Right cardiac atrium (tissue), 5 donors: ENCODE results near the gene ZKSCAN1. TPM values are rescaled to one million over a fixed set of nuclear protein-coding genes. Genes with fewer than 3 reads are reported as not detected.
A peak's percentile ranks its signal among the peaks of the same experiment; 100 is the strongest.

Source experiments
- ATAC-seq, 2 donors: fragments of 200-7000 bp; cut with Tn5 transposase; one replicate each; pipeline versions ENCODE4 v1.8.0 to v1.9.1; 2020; ENCODE audit warnings: moderate library complexity in 2 of 2, mild to moderate bottlenecking in 1 of 2
- DNase-seq, 3 donors: peaks; one replicate each; pipeline ENCODE4 v3.0.0-alpha.2; 2020
- H3K27ac ChIP-seq: one replicate; pipeline ENCODE4 v1.5.1; 2013; ENCODE audit warnings: mild to moderate bottlenecking, low read length, control low read depth, moderate library complexity
- H3K27me3 ChIP-seq: one replicate; pipeline ENCODE4 v1.6.1; 2013; ENCODE audit not compliant: control insufficient read depth, insufficient read depth
- H3K4me1 ChIP-seq: one replicate; pipeline ENCODE4 v1.6.1; 2013; ENCODE audit warnings: low read length; ENCODE audit not compliant: control insufficient read depth, insufficient read depth
- H3K4me3 ChIP-seq: one replicate; pipeline ENCODE4 v1.5.1; 2013; ENCODE audit warnings: low read length, control low read depth
- H3K9me3 ChIP-seq: one replicate; pipeline ENCODE4 v1.6.1; 2013; ENCODE audit warnings: low read length; ENCODE audit not compliant: control insufficient read depth
- WGBS: extraction: QIAGEN DNeasy Blood & Tissue Kit; methylation state at CpG from one replicate; pipeline ENCODE4 v1.1.7; 2013; 5-methylcytosine and 5-hydroxymethylcytosine counted together
- intact Hi-C, 4 donors: fragments of 100-400 bp; cut with DNase I; formaldehyde crosslinking; loops; one replicate each; pipeline versions ENCODE4 v1.11.0 to v1.14.0; 2022 to 2023
- polyA plus RNA-seq: library from polyadenylated mRNA; stranded (reverse); fragments of 200-250 nt; gene quantifications from one replicate; pipeline ENCODE4 v1.2.3, GENCODE V29; 2013
- total RNA-seq, 4 donors: library from RNA; stranded (reverse); fragmentation: NEBNext Ultra II Directional; extraction: Animal tissue kit (Norgen Biotek cat#: 25700); gene quantifications; one replicate each; pipeline ENCODE4 v1.2.1, GENCODE V29; 2021
- donor health status: healthy with polysubstance abuse.
- donor health status: DM: no; HTN: yes; CAD: no.
- donor health status: DM: no; HTN: no; CAD: no.
- donor health status: DM: no; HTN: yes; CAD: no; lungs with severe emphysema.
- donor health status: DM: yes; HTN: yes; CAD: no.

The ZKSCAN1 gene
- total and polyA plus RNA-seq, 5 donors: 9.8 to 52.7 (median 48.5) TPM

DNA sequence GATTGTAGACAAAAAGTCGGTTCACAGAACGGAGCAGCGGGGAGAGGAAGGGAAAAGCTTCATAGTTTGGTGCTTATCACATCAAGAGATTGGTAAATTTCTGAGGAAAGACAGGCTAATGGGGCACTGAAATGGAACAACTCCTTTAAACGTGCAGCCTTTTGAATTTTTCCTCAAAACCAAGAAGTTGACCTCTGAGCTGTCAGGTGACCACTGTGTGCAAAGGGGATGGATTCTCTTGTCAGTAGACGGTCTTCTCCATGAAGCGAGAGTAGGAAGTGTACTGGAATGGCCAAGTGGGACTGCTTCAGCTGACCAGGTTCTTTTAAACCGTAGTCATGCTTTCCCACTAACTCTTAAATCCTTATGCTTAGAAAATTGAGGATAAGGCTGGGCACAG, 22.9 kb downstream of the ZKSCAN1 start:
- Histone ChIP-seq H3K4me1 (no peaks in the 10 kb centered on the region), H3K27ac (no peak overlapping the region), H3K27me3 (no peaks in the 10 kb centered on the region), H3K9me3 (no peaks in the 10 kb centered on the region), H3K4me3 (no peak overlapping the region)
- intact Hi-C loops: no loop called here
- 93% methylated on average over 7 of the region's 7 CpGs for whole genome bisulfite sequencing
- ATAC-seq (no peak), DNase-seq (no peak)

GRCh38 chr7:100040575-100040974, 25.2 kb downstream of the ZKSCAN1 start:
- DNase-seq (no peak), ATAC-seq (no peak)
- Histone ChIP-seq H3K27ac (no peak overlapping the region), H3K9me3 (no peaks in the 10 kb centered on the region), H3K27me3 (no peaks in the 10 kb centered on the region), H3K4me3 (no peak overlapping the region), H3K4me1 (no peaks in the 10 kb centered on the region)
- intact Hi-C loops: no loop called here
- WGBS: 68% methylated on average over 7 of the region's 7 CpGs

DNA sequence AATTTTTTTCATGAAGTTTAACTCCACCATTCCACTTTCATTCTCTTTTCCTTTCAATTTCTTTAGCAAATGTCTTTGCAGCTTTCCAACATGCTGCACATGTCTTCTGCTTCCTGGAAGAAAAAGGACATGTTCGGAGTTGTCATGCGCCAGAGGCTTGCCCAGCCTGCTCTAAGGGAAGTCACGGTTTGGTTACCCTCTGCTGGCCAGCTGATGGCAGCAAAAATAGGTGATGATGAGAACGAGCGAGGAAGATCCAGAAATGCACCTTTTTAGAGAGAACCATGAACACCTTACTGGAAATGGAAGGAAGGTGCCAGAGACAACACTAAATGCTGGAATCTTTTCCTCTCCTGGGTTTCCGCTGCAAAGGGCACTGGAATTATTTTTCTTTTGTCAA, 29.3 kb downstream of the ZKSCAN1 start:
- Histone ChIP-seq H3K9me3 (no peaks in the 10 kb centered on the region), H3K27me3 (no peaks in the 10 kb centered on the region), H3K27ac (no peak overlapping the region), H3K4me1 (no peaks in the 10 kb centered on the region), H3K4me3 (no peak overlapping the region)
- DNase-seq (no peak), ATAC-seq (no peak)
- 64% methylated on average over 6 of the region's 6 CpGs for WGBS
- intact Hi-C loops: no loop called here

GRCh38 chr7:100048680-100049079, 33.3 kb downstream of the ZKSCAN1 start:
- 96% methylated on average over 4 of the region's 4 CpGs for WGBS
- Histone ChIP-seq H3K4me1 (no peaks in the 10 kb centered on the region), H3K4me3 (no peak overlapping the region), H3K27ac (no peak overlapping the region), H3K27me3 (no peaks in the 10 kb centered on the region), H3K9me3 (no peaks in the 10 kb centered on the region)
- no peak for DNase-seq
- no peak for ATAC-seq
- intact Hi-C loops: no loop called here

- Histone ChIP-seq H3K27ac (peak within 1 kb of the TSS; percentile 91), H3K27me3 (no peaks in the 10 kb centered on the region), H3K4me1 (no peaks in the 10 kb centered on the region), H3K9me3 (no peaks in the 10 kb centered on the region), H3K4me3 (peak within 1 kb of the TSS; percentile 82)
- 1% methylated on average over 47 of the region's 47 CpGs for WGBS
- DNase-seq (peak; percentile 89 to 96 (median 96)), ATAC-seq (peak; percentile 98 to 99)
- intact Hi-C loops: no loop called here
These were observed 34.3 kb downstream of the ZKSCAN1 start, which contains the start of gene ZSCAN21 for GRCh38 chr7:100049441-100050291. TSS of gene ZSCAN21 (plus strand) at chr7:100049774. CDS start at chr7:100057007, 7,233 bp downstream.

DNA sequence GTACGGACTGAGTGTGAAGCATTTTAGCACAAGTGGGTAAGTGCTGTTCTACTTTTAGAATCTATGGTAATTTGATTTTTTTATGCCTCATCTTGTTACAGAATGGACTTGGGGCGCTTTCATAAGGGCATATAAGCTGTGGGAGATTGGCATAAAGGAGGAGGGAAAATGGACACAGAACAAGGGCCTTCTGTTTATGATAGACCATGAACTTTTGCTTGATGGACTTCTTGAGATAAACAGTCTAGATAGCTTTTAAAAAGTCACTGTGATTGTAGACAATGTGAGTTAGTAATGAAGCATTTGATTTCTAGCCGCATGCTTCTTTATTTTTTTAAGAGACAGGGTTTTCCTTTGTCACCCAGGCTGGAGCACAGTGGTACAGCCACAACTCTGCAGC, 36.2 kb downstream of the ZKSCAN1 start:
- H3K27me3 ChIP-seq: no peaks in the 10 kb centered on the region
- H3K4me3 ChIP-seq: no peak overlapping the region
- WGBS: 84% methylated on average over 3 of the region's 3 CpGs
- no peak overlapping the region for H3K27ac ChIP-seq
- no peak for DNase-seq
- no peaks in the 10 kb centered on the region for H3K9me3 ChIP-seq
- no peak for ATAC-seq
- H3K4me1 ChIP-seq: no peaks in the 10 kb centered on the region
- intact Hi-C loops: no loop called here

DNA sequence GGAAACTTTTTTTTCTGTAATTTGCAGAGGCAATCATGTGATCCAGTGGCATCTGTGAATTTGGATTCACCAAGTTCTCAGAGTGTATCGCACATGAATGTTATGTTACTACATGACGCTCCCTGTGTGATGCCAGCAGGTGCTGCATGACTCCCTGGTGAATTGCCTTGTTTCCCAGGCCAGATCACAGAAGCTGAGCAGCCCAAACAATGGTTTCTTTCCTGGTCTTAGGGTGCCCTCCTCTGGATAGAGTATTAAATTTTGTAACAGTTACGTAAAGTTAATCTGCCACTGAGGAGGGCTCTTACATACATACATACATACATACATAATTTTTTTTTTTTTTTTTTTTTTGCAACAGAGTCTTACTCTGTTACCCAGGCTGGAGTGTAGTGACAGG, 37.8 kb downstream of the ZKSCAN1 start:
- DNase-seq (no peak), ATAC-seq (no peak)
- H3K4me3 ChIP-seq: no peak overlapping the region
- no peaks in the 10 kb centered on the region for H3K27me3 ChIP-seq
- no peak overlapping the region for H3K27ac ChIP-seq
- no peaks in the 10 kb centered on the region for H3K4me1 ChIP-seq
- intact Hi-C loops: no loop called here
- 55% methylated on average over 3 of the region's 3 CpGs for WGBS
- H3K9me3 ChIP-seq: no peaks in the 10 kb centered on the region

DNA sequence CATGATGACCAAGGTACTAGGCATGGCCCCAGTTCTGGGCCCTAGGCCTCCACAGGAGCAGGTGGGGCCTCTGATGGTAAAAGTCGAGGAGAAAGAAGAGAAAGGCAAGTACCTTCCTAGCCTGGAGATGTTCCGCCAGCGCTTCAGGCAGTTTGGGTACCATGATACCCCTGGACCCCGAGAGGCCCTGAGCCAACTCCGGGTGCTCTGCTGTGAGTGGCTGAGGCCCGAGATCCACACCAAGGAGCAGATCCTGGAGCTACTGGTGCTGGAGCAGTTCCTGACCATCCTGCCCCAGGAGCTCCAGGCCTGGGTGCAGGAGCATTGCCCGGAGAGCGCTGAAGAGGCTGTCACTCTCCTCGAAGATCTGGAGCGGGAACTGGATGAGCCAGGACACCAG, 41.6 kb downstream of the ZKSCAN1 start:
- DNase-seq (no peak), ATAC-seq (no peak)
- H3K4me1 ChIP-seq: no peaks in the 10 kb centered on the region
- H3K27ac ChIP-seq: no peak overlapping the region
- H3K9me3 ChIP-seq: no peaks in the 10 kb centered on the region
- H3K4me3 ChIP-seq: no peak overlapping the region
- 95% methylated on average over 10 of the region's 10 CpGs for WGBS
- no peaks in the 10 kb centered on the region for H3K27me3 ChIP-seq
- intact Hi-C loops: no loop called here

DNA sequence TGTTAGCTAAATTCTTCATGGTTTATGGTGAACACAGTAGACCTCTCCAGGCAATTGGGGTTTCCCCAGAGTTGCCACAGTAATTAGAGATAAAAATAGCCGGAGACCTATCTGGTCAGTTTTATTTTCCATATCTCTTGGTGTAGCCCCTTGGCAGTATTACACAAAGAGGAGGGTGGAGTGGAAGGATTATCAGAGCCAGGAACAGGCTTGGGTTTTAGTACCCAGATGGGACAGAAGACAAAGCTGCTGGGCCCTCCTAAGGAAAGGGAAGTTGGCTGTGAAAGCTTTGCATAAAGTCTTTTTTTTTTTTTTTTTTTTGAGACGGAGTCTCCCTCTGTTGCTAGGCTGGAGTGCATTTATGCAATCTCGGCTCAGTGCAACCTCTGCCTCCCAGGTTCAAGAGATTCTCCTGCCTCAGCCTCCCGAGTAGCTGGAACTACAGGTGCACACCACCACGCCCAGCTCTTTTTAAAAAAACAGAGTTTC, 43.9 kb downstream of the ZKSCAN1 start:
- Histone ChIP-seq H3K27me3 (no peaks in the 10 kb centered on the region), H3K4me3 (no peak overlapping the region), H3K9me3 (no peaks in the 10 kb centered on the region), H3K4me1 (no peaks in the 10 kb centered on the region), H3K27ac (no peak overlapping the region)
- intact Hi-C loops: no loop called here
- no peak for DNase-seq
- 78% methylated on average over 5 of the region's 5 CpGs for WGBS
- peak in 1 of 2 donors; percentile 28 for ATAC-seq

DNA sequence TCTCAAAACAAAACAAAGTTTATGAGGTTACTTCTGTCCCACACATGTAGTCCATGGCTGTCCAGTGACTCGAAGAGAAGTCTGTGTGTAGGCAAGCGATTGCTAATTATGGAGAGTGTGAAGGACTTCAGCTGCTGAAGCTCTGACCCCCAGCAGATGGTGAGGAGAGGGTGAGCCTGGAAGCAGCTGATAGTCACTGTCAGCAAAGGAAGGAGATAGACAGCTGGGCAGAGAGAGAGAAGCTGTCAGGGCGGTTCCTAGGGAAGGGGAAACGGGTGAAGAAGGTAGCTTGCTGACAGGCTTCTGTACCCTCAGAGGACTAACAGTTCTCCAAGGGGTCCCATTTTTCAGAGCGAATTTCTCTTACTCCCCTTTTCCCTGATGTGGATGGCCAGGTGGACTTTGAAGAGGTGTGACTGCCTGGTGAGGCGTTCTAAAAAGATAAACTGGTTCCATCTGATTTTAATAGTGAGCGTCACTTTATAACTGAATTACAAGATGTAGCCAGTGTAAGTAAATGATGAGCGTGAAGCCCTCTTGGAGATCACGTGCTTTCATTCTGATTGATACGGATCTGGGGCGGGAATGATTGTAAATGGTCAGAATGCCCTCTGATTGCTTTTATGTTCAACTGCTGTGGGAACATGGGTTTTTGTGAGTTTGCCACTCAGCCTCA, 46.3 kb downstream of the ZKSCAN1 start:
- Histone ChIP-seq H3K9me3 (no peaks in the 10 kb centered on the region), H3K4me3 (no peak overlapping the region), H3K4me1 (no peaks in the 10 kb centered on the region), H3K27me3 (no peaks in the 10 kb centered on the region), H3K27ac (no peak overlapping the region)
- intact Hi-C loops: no loop called here
- DNase-seq (no peak), ATAC-seq (no peak)
- WGBS: 81% methylated on average over 11 of the region's 11 CpGs

DNA sequence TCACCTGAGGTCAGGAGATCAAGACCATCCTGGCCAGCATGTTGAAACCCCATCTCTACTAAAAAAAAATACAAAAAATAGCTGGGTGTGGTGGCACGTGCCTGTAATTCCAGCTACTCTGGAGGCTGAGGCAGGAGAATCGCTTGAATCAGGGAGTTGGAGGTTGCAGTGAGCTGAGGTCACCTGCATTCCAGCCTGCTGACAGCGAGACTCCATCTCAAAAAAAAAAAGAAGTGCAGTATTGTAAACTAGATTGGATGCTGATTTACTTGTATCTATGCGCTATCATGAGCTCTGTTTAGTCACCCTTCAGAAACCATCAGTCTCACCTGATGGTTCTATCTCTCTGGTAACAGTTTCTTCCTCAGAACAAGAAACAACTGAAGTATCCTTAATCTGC, 48.0 kb downstream of the ZKSCAN1 start:
- DNase-seq: no peak
- H3K4me1 ChIP-seq: no peaks in the 10 kb centered on the region
- no peak overlapping the region for H3K4me3 ChIP-seq
- H3K27ac ChIP-seq: no peak overlapping the region
- 85% methylated on average over 4 of the region's 4 CpGs for WGBS
- no peaks in the 10 kb centered on the region for H3K9me3 ChIP-seq
- no peak for ATAC-seq
- intact Hi-C loops: no loop called here
- H3K27me3 ChIP-seq: no peaks in the 10 kb centered on the region
